Body of pancreas (tissue), 4 donors: Measurements from ENCODE around the gene AK9. TPM values are rescaled to one million over a fixed set of nuclear protein-coding genes. Genes with fewer than 3 reads are reported as not detected.
"Not testable (repeated sequence)": the region's sequence is repeated elsewhere in the genome, so short reads cannot be mapped to it uniquely, and the experiment has no call there.

ENCODE experiments used
- ATAC-seq: fragments of 150-250 bp; one replicate; pipeline ENCODE4 v1.9.1; 2016
- DNase-seq, 4 donors: peaks; one replicate each; pipeline ENCODE4 v3.0.0-alpha.2; 2019
- H3K27ac ChIP-seq, 4 donors: fragments of 200-600 bp; sonication (generic); 1 replicate in 3 of 4; 2 replicates in 1 of 4; pipeline versions ENCODE4 v1.5.1 to v1.6.1; 2016 to 2019; ENCODE audit warnings: mild to moderate bottlenecking in 1 of 4, mixed read lengths in 1 of 4, moderate library complexity in 1 of 4
- H3K27me3 ChIP-seq, 2 donors: fragments of 200-600 bp; sonication (generic); one replicate each; pipeline ENCODE4 v1.6.0; 2016; ENCODE audit warnings: mild to moderate bottlenecking in 1 of 2
- H3K36me3 ChIP-seq, 2 donors: fragments of 200-600 bp; sonication (generic); replicated peaks in 1 of 2; 2 replicates each; pipeline ENCODE4 v1.5.1; 2016; ENCODE audit warnings: low read depth in 2 of 2; ENCODE audit not compliant: insufficient read depth in 1 of 2
- H3K4me1 ChIP-seq: fragments of 200-600 bp; sonication (generic); one replicate; pipeline ENCODE4 v1.6.0; 2016
- H3K4me3 ChIP-seq, 2 donors: fragments of 200-600 bp; sonication (generic); 1 replicate in 1 of 2; 2 replicates in 1 of 2; pipeline ENCODE4 v1.5.1; 2016 to 2019
- H3K9me3 ChIP-seq, 3 donors: fragments of 200-600 bp; sonication (generic); 1 replicate in 2 of 3; 2 replicates in 1 of 3; pipeline ENCODE4 v1.5.1; 2016
- POLR2A ChIP-seq, 3 donors: fragments of 450-650 bp; IDR thresholded peaks; one replicate each; pipeline ENCODE4 v1.6.1; 2016; ENCODE audit warnings: antibody characterized with exemption in 3 of 3, mild to moderate bottlenecking in 2 of 3
- WGBS, 2 donors: methylation state at CpG; one replicate each; pipeline ENCODE4 v1.1.5; 2017; 5-methylcytosine and 5-hydroxymethylcytosine counted together
- intact Hi-C: fragments of 100-400 bp; cut with DNase I; formaldehyde crosslinking; loops from one replicate; pipeline ENCODE4 v1.15.1; 2023
- total RNA-seq, 2 donors: library from RNA; depleted of rRNA; stranded (reverse); fragments of >200 nt; gene quantifications; one replicate each; pipeline ENCODE4 v1.1.0, GENCODE V29; 2016
- TF ChIP-seq, protein P1 (sequence below), 7 experiments: fragments of 450-650 bp in 4 of 7; fragments of 200-600 bp in 3 of 7; sonication (generic) in 3 of 7; IDR thresholded peaks; one replicate each; pipeline ENCODE4 v1.5.1; 2016 to 2019; ENCODE audit warnings: antibody characterized with exemption in 7 of 7

AK9 gene
- total RNA-seq, 2 donors from 2014 or later = 9.6 to 20.1 TPM

- intact Hi-C loops = loop anchor here (10.0 kb wide), 1 partner anchor 521 kb away; no protein-coding TSS in a partner anchor
- no peak for DNase-seq
- TF ChIP-seq POLR2A (IDR thresholded peaks at IDR 0.05) = no peak
- TF ChIP-seq, protein P1, sequence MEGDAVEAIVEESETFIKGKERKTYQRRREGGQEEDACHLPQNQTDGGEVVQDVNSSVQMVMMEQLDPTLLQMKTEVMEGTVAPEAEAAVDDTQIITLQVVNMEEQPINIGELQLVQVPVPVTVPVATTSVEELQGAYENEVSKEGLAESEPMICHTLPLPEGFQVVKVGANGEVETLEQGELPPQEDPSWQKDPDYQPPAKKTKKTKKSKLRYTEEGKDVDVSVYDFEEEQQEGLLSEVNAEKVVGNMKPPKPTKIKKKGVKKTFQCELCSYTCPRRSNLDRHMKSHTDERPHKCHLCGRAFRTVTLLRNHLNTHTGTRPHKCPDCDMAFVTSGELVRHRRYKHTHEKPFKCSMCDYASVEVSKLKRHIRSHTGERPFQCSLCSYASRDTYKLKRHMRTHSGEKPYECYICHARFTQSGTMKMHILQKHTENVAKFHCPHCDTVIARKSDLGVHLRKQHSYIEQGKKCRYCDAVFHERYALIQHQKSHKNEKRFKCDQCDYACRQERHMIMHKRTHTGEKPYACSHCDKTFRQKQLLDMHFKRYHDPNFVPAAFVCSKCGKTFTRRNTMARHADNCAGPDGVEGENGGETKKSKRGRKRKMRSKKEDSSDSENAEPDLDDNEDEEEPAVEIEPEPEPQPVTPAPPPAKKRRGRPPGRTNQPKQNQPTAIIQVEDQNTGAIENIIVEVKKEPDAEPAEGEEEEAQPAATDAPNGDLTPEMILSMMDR (IDR thresholded peaks at IDR 0.05) = no peak
Measured at GRCh38 chr6:109523478-109523877, 167.5 kb downstream of the AK9 start.

DNA sequence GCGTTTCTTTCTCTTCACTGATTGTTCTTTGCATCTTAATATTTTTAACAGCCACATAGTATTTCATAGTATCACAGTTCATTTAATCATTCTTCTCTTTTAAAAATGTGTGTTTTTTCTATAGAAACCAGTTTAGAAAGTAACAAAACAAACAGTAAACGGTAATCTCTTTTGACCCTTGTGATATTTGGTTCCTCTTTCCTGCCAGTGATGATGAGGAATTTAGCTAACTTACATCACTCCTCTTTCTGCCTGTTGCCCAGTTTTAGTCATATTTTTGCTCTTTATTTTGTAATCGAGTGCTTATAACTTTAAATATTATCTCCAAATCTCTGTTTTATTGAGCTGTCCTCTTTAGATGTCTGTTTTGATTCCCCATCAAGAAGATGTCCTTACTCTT is 169.9 kb downstream of the AK9 start:
- H3K27me3 ChIP-seq = no peaks in the 10 kb centered on the region
- 75 to 80% methylated on average over 3 of the region's 3 CpGs for WGBS, 2 donors
- DNase-seq (no peak), ATAC-seq (no peak)
- no peaks in the 10 kb centered on the region for H3K4me1 ChIP-seq
- H3K4me3 ChIP-seq = no peak overlapping the region
- intact Hi-C loops = loop anchor here (10.0 kb wide), 1 partner anchor 524 kb away; no protein-coding TSS in a partner anchor
- no peaks in the 10 kb centered on the region for H3K9me3 ChIP-seq
- H3K36me3 ChIP-seq = no peaks in the 10 kb centered on the region
- no peak overlapping the region for H3K27ac ChIP-seq
- TF ChIP-seq POLR2A (IDR thresholded peaks at IDR 0.05) = no peak
- TF ChIP-seq, protein P1 (IDR thresholded peaks at IDR 0.05) = no peak

More at GRCh38 chr6:109523478-109523877, 167.5 kb downstream of the AK9 start:
- H3K27ac ChIP-seq = no peak overlapping the region
- no peaks in the 10 kb centered on the region for H3K4me1 ChIP-seq
- ATAC-seq = no peak
- H3K9me3 ChIP-seq = no peaks in the 10 kb centered on the region
- H3K27me3 ChIP-seq = no peaks in the 10 kb centered on the region
- H3K36me3 ChIP-seq = no peaks in the 10 kb centered on the region
- H3K4me3 ChIP-seq = no peak overlapping the region
- WGBS, 2 donors = 95% methylated on average over 2 of the region's 2 CpGs

GRCh38 chr6:109519647-109520046 is 171.4 kb downstream of the AK9 start:
- not testable (repeated sequence) for H3K27ac ChIP-seq, DNase-seq, H3K9me3 ChIP-seq, H3K4me1 ChIP-seq, H3K36me3 ChIP-seq, H3K27me3 ChIP-seq, H3K4me3 ChIP-seq, ATAC-seq
- intact Hi-C loops = loop anchor here (10.0 kb wide), 1 partner anchor 525 kb away; no protein-coding TSS in a partner anchor

DNA sequence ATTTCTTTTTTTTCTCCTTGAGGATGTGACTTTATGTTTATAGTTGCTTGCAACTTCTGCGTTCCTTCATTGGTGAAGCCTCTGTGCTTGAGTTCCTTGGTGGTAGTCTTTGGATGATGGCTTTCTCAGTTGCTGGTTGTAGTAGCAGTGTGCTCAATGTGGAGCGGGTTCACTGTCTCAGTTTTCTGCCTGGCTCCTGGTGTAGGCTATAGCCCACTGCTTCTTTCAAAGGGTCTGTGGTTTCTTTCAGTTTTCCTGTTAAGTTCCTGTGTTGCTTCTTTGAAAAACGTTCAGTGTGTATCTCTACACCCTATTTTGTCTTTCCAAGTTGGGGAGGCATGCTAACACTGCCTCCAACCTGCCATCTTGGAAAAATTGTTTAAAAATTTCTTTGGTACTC is 174.1 kb downstream of the AK9 start:
- no peak for DNase-seq
- intact Hi-C loops = no loop called here
- ATAC-seq = no peak
- Histone ChIP-seq H3K4me1 (no peaks in the 10 kb centered on the region), H3K36me3 (no peaks in the 10 kb centered on the region), H3K27me3 (no peaks in the 10 kb centered on the region), H3K9me3 (no peaks in the 10 kb centered on the region), H3K4me3 (no peak overlapping the region), H3K27ac (no peak overlapping the region)
- WGBS, 2 donors = 48 to 58% methylated on average over 3 of the region's 3 CpGs
- TF ChIP-seq, protein P1 (IDR thresholded peaks at IDR 0.05) = no peak
- TF ChIP-seq POLR2A (IDR thresholded peaks at IDR 0.05) = no peak

GRCh38 chr6:109515781-109516409 is 175.1 kb downstream of the AK9 start:
- H3K36me3 ChIP-seq = no peaks in the 10 kb centered on the region
- no peak overlapping the region for H3K27ac ChIP-seq
- 62 to 73% methylated on average over 6 of the region's 6 CpGs for WGBS, 2 donors
- no peak overlapping the region for H3K4me3 ChIP-seq
- ATAC-seq (no peak), DNase-seq (no peak)
- TF ChIP-seq POLR2A (IDR thresholded peaks at IDR 0.05) = no peak
- TF ChIP-seq, protein P1 (IDR thresholded peaks at IDR 0.05) = no peak
- H3K27me3 ChIP-seq = no peaks in the 10 kb centered on the region
- no peaks in the 10 kb centered on the region for H3K9me3 ChIP-seq
- no peaks in the 10 kb centered on the region for H3K4me1 ChIP-seq
- intact Hi-C loops = no loop called here
